HCT116 (cell line): ENCODE data around the gene UBE3D. TPM values are rescaled to one million over a fixed set of nuclear protein-coding genes. Genes with fewer than 3 reads are reported as not detected.

Experiments
- ATAC-seq: fragments of 200-7000 bp; cut with Tn5 transposase; 2 replicates; pipeline ENCODE4 v1.9.1; 2020; ENCODE audit warnings: mild to moderate bottlenecking, moderate library complexity
- BruUV-seq: library from RNA; stranded (reverse); fragments of 400-500 nt; replicated peaks from 2 replicates; lab custom pipeline; 2021; lab: Mats Ljungman, UMichigan
- CTCF ChIA-PET: fragments of 300-600 bp; sonication (Branson Sonifier 250); formaldehyde crosslinking; loops from one replicate; lab custom pipeline; 2021; ENCODE audit warnings: antibody characterized with exemption; lab: Charles Lee
- POLR2A ChIA-PET: fragments of 300-600, 350-600 bp; sonication (Branson Sonifier 250); formaldehyde crosslinking; loops from one replicate; lab custom pipeline; 2021; ENCODE audit warnings: antibody characterized with exemption; lab: Charles Lee
- RAD21 ChIA-PET, 2 experiments: fragments of 300-600 bp; sonication (Branson Sonifier 250); formaldehyde crosslinking; loops; one replicate each; lab custom pipeline; 2023; ENCODE audit warnings: low total read pairs in 2 of 2; ENCODE audit not compliant: uncharacterized antibody in 2 of 2, unreplicated experiment in 2 of 2, low non-redundant PET in 1 of 2; lab: Charles Lee
- DNase-seq: peaks from one replicate; pipeline ENCODE4 v3.0.0-alpha.2; 2010; ENCODE audit warnings: low read depth, low spot score
- H2AFZ ChIP-seq: fragments of 200-600 bp; shearing (Covaris generic), sonication (generic); 2 replicates; pipeline ENCODE4 v1.6.1; 2017; ENCODE audit warnings: low read depth, mixed run types, mixed read lengths, antibody characterized with exemption, low read length; ENCODE audit not compliant: poor library complexity, severe bottlenecking
- H3K27ac ChIP-seq: 2 replicates; pipeline ENCODE4 v1.5.1; 2012; ENCODE audit warnings: low read depth, low read length
- H3K27me3 ChIP-seq: fragments of 200-600 bp; sonication (generic); 2 replicates; pipeline ENCODE4 v1.6.1; 2016; ENCODE audit warnings: mixed run types, low read length, mixed read lengths; ENCODE audit not compliant: insufficient read depth
- H3K36me3 ChIP-seq, 2 experiments: fragments of 200-500 bp in 1 of 2; fragments of 200-600 bp in 1 of 2; sonication (Bioruptor generic) in 1 of 2; sonication (generic) in 1 of 2; 2 replicates each; pipeline versions ENCODE4 v1.5.1 to v1.6.1; 2014 to 2016; ENCODE audit warnings: low read length in 2 of 2, inconsistent platforms in 1 of 2, mixed read lengths in 1 of 2, mixed run types in 1 of 2; ENCODE audit not compliant: insufficient read depth in 2 of 2, control insufficient read depth in 1 of 2
- H3K4me1 ChIP-seq, 2 experiments: fragments of 200-600 bp in 1 of 2; sonication (generic) in 1 of 2; 2 replicates each; pipeline versions ENCODE4 v1.5.1 to v1.6.1; 2012 to 2017; ENCODE audit warnings: low read length in 2 of 2, inconsistent platforms in 1 of 2, mild to moderate bottlenecking in 1 of 2, mixed read lengths in 1 of 2, mixed run types in 1 of 2, moderate library complexity in 1 of 2; ENCODE audit not compliant: insufficient read depth in 2 of 2, control insufficient read depth in 1 of 2
- H3K4me2 ChIP-seq: fragments of 200-600 bp; sonication (generic); 2 replicates; pipeline ENCODE4 v1.6.1; 2017; ENCODE audit warnings: mixed run types, low read length, mixed read lengths
- H3K4me3 ChIP-seq, 2 experiments: fragments of 200-600 bp in 1 of 2; sonication (generic) in 1 of 2; replicated peaks in 1 of 2; 2 replicates each; pipeline ENCODE4 v1.5.1; 2011 to 2016; ENCODE audit warnings: low read length in 2 of 2, control low read depth in 1 of 2, low read depth in 1 of 2, mild to moderate bottlenecking in 1 of 2, mixed read lengths in 1 of 2, mixed run types in 1 of 2
- H3K79me2 ChIP-seq: fragments of 200-600 bp; sonication (generic); 2 replicates; pipeline ENCODE4 v1.6.1; 2017; ENCODE audit warnings: mild to moderate bottlenecking, mixed run types, low read length, moderate library complexity, mixed read lengths; ENCODE audit not compliant: insufficient read depth
- H3K9ac ChIP-seq: fragments of 200-600 bp; sonication (generic); 2 replicates; pipeline ENCODE4 v1.6.1; 2016; ENCODE audit warnings: low read length, mixed read lengths
- H3K9me2 ChIP-seq: fragments of 200-600 bp; sonication (generic), shearing (Covaris generic); 2 replicates; pipeline ENCODE4 v1.6.1; 2017; ENCODE audit warnings: mixed run types, mild to moderate bottlenecking, moderate library complexity; ENCODE audit not compliant: insufficient read depth
- H3K9me3 ChIP-seq, 2 experiments: fragments of 200-500 bp in 1 of 2; fragments of 200-600 bp in 1 of 2; sonication (Bioruptor generic) in 1 of 2; sonication (generic) in 1 of 2; 2 replicates each; pipeline ENCODE4 v1.6.1; 2014 to 2017; ENCODE audit warnings: low read length in 2 of 2, mixed read lengths in 2 of 2, inconsistent platforms in 1 of 2, low read depth in 1 of 2, mild to moderate bottlenecking in 1 of 2, mixed run types in 1 of 2, moderate library complexity in 1 of 2; ENCODE audit not compliant: control insufficient read depth in 1 of 2, insufficient read depth in 1 of 2
- H4K20me1 ChIP-seq: fragments of 200-600 bp; sonication (generic), shearing (Covaris generic); 2 replicates; pipeline ENCODE4 v1.6.1; 2017; ENCODE audit warnings: mixed run types, mild to moderate bottlenecking, moderate library complexity; ENCODE audit not compliant: insufficient read depth
- ATF3 ChIP-seq: IDR thresholded peaks from 2 replicates; pipeline ENCODE4 v1.6.1; 2012
- CBX3 ChIP-seq: IDR thresholded peaks from 2 replicates; pipeline ENCODE4 v1.6.1; 2012; ENCODE audit warnings: low read depth
- CEBPB ChIP-seq: IDR thresholded peaks from 2 replicates; pipeline ENCODE4 v1.6.1; 2012; ENCODE audit warnings: low read depth
- ELF1 ChIP-seq: IDR thresholded peaks from 2 replicates; pipeline ENCODE4 v1.6.1; 2012; ENCODE audit warnings: low read depth, borderline replicate concordance
- EZH2phosphoT487 ChIP-seq: fragments of 200-600 bp; IDR thresholded peaks from 2 replicates; pipeline ENCODE4 v1.6.1; 2018; ENCODE audit warnings: antibody characterized with exemption, borderline replicate concordance
- POLR2A ChIP-seq: IDR thresholded peaks from 2 replicates; pipeline ENCODE4 v1.7.0; 2011; ENCODE audit warnings: borderline replicate concordance; ENCODE audit not compliant: insufficient read depth, insufficient read length; ENCODE audit errors: extremely low read depth
- TCF7L2 ChIP-seq: IDR thresholded peaks from 2 replicates; pipeline ENCODE4 v1.7.0; 2011; ENCODE audit warnings: borderline replicate concordance, inconsistent platforms; ENCODE audit not compliant: insufficient read depth, insufficient read length; ENCODE audit errors: extremely low read depth
- intact Hi-C: fragments of 100-400 bp; cut with micrococcal nuclease; formaldehyde crosslinking; loops from 2 replicates; pipeline ENCODE4 v1.10.0; 2022
- total RNA-seq: library from RNA; stranded (reverse); gene quantifications from one replicate; pipeline ENCODE4 v1.2.1, GENCODE V29; 2021; ENCODE audit not compliant: unreplicated experiment
- TF ChIP-seq, protein P1 (sequence below): IDR thresholded peaks from 2 replicates; pipeline ENCODE4 v1.6.1; 2012; ENCODE audit warnings: low read depth

The UBE3D gene
- total RNA-seq, 1 experiment from 2014 or later = 9.0 TPM

DNA sequence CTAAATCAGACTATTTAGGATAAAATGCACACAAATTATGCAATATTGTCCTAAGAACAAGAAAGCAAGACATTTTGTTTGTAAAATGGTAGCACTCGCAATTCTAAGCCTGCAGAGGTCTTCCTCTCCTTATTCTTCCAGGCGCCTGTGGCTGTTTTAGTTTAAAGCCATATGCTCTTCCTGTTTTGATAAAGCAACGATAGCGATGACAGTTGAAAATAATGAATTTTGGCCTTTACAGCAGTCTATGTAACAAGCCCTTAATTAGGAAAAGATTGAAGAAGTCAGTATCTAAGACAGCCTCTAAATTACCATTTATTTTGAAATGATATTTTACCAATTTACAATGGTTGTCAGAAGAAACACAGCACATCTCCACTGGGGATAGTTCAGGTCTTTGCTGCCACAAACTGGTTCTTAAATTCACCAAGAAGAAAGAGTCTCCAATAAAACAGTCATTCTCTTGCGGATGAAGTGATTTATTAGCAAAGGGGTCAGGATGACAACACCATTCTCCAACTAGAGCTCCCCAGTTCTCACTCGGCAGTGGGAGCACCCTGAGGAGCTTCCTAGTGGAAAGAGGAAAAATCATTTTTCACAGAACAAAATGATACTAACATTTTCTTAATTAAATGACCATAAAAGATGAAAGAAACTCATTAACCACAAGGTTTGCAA is 21.4 kb downstream of the UBE3D start:
- Histone ChIP-seq H3K4me3 (no peak overlapping the region), H3K4me1 (no peaks in the 10 kb centered on the region), H2AFZ (no peak overlapping the region), H3K4me2 (no peak overlapping the region), H3K36me3 (peaks cover 0 to 5% of the 10 kb centered on the region in 2 experiments; a peak in 2 of 4 replicates), H3K27ac (no peak overlapping the region), H4K20me1 (no peaks in the 10 kb centered on the region), H3K9ac (no peak overlapping the region), H3K79me2 (no peaks in the 10 kb centered on the region), H3K27me3 (no peaks in the 10 kb centered on the region), H3K9me3 (no peaks in the 10 kb centered on the region), H3K9me2 (no peaks in the 10 kb centered on the region)
- ChIA-PET CTCF (no interaction called here), RAD21 (no interaction called here), POLR2A (no interaction called here)
- no TSS peak for BruUV-seq
- DNase-seq (no peak), ATAC-seq (no peak)
- TF ChIP-seq, protein P1, sequence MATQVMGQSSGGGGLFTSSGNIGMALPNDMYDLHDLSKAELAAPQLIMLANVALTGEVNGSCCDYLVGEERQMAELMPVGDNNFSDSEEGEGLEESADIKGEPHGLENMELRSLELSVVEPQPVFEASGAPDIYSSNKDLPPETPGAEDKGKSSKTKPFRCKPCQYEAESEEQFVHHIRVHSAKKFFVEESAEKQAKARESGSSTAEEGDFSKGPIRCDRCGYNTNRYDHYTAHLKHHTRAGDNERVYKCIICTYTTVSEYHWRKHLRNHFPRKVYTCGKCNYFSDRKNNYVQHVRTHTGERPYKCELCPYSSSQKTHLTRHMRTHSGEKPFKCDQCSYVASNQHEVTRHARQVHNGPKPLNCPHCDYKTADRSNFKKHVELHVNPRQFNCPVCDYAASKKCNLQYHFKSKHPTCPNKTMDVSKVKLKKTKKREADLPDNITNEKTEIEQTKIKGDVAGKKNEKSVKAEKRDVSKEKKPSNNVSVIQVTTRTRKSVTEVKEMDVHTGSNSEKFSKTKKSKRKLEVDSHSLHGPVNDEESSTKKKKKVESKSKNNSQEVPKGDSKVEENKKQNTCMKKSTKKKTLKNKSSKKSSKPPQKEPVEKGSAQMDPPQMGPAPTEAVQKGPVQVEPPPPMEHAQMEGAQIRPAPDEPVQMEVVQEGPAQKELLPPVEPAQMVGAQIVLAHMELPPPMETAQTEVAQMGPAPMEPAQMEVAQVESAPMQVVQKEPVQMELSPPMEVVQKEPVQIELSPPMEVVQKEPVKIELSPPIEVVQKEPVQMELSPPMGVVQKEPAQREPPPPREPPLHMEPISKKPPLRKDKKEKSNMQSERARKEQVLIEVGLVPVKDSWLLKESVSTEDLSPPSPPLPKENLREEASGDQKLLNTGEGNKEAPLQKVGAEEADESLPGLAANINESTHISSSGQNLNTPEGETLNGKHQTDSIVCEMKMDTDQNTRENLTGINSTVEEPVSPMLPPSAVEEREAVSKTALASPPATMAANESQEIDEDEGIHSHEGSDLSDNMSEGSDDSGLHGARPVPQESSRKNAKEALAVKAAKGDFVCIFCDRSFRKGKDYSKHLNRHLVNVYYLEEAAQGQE = no peak
- TF ChIP-seq ATF3 (no peak), ELF1 (no peak), CEBPB (no peak), EZH2phosphoT487 (no peak), POLR2A (no peak), CBX3 (no peak), TCF7L2 (no peak)
- intact Hi-C loops = no loop called here
